Spinal cord (tissue), 10 donors: ENCODE data around the gene SCN2A. TPM values are rescaled to one million over a fixed set of nuclear protein-coding genes. Genes with fewer than 3 reads are reported as not detected.
"Not testable (repeated sequence)": the region's sequence is repeated elsewhere in the genome, so short reads cannot be mapped to it uniquely, and the experiment has no call there.

Experiments used
- DNase-seq, 6 donors: peaks; one replicate each; pipeline versions ENCODE4 v3.0.0 to v3.0.0-alpha.2; 2013 to 2015; ENCODE audit warnings: low spot score in 6 of 6, low read depth in 4 of 6
- H3K27ac ChIP-seq: one replicate; pipeline ENCODE4 v1.5.1; 2013; ENCODE audit warnings: low read depth, low read length, control low read depth
- H3K27me3 ChIP-seq: one replicate; pipeline ENCODE4 v1.6.1; 2013; ENCODE audit warnings: low read length; ENCODE audit not compliant: control insufficient read depth, insufficient read depth
- H3K36me3 ChIP-seq: one replicate; pipeline ENCODE4 v1.6.1; 2013; ENCODE audit warnings: low read length; ENCODE audit not compliant: control insufficient read depth, insufficient read depth
- H3K4me1 ChIP-seq: one replicate; pipeline ENCODE4 v1.6.1; 2013; ENCODE audit warnings: low read length; ENCODE audit not compliant: control insufficient read depth, insufficient read depth
- H3K4me3 ChIP-seq: one replicate; pipeline ENCODE4 v1.5.1; 2013; ENCODE audit warnings: low read depth, low read length, control low read depth
- H3K9me3 ChIP-seq: one replicate; pipeline ENCODE4 v1.6.1; 2013; ENCODE audit warnings: low read length; ENCODE audit not compliant: control insufficient read depth, insufficient read depth
- WGBS: methylation state at CpG from one replicate; pipeline ENCODE4 v1.1.5; 2013; ENCODE audit warnings: missing lambda C conversion rate; ENCODE audit not compliant: insufficient coverage; 5-methylcytosine and 5-hydroxymethylcytosine counted together
- polyA plus RNA-seq, 2 donors: library from polyadenylated mRNA; unstranded; fragments of 120-200 nt; gene quantifications; one replicate each; pipeline ENCODE4 v1.2.1, GENCODE V29; 2013; ENCODE audit not compliant: insufficient read length in 2 of 2
- total RNA-seq, 2 donors: library from RNA; depleted of rRNA in 1 of 2; stranded (reverse); fragments of 120-200 nt in 1 of 2; fragments of >200 nt in 1 of 2; gene quantifications; one replicate each; pipeline versions ENCODE4 v1.2.3 to v1.2.4, GENCODE V29; 2013 to 2014
- donor health status: healthy.

SCN2A gene
- total and polyA plus RNA-seq, 4 donors = 24.2 to 107 (median 51.4) TPM

DNA sequence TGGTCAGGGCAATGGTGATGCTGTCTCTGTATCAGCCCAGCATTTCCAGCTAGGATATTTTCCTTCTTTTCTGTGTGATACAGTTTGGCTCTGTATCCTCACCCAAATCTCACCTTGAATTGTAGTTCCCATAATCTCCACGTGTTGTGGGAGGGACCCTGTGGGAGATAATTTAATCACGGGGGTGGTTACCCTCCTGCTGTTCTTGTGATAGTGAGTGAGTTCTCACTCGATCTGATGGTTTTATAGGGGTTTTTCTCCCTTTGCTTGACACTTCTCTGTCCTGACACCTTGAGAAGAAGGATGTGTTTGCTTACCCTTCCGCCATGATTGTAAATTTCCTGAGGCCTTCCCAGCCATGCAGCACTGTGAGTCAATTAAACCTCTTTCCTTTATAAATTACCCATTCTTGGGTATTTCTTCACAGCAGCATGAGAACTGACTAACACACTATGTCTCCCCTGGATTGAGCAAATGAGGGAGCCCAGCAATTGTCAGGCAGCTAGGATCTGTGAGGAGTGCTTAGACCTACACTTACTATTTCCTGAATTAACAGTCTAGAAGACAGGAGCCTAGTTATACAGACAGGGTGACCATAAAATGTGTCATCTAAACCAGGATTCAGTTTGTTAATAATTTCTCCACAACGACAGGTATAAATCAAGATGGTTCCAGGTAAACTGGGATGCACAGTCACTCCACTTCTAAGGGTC is 6.0 kb downstream of the SCN2A start:
- Histone ChIP-seq H3K4me3 (no peak overlapping the region), H3K9me3 (no peaks in the 10 kb centered on the region), H3K4me1 (no peaks in the 10 kb centered on the region), H3K27me3 (no peaks in the 10 kb centered on the region), H3K36me3 (no peaks in the 10 kb centered on the region), H3K27ac (no peak overlapping the region)
- no peak for DNase-seq
- no CpG with 5 or more reads among the region's 5 CpGs for WGBS

DNA sequence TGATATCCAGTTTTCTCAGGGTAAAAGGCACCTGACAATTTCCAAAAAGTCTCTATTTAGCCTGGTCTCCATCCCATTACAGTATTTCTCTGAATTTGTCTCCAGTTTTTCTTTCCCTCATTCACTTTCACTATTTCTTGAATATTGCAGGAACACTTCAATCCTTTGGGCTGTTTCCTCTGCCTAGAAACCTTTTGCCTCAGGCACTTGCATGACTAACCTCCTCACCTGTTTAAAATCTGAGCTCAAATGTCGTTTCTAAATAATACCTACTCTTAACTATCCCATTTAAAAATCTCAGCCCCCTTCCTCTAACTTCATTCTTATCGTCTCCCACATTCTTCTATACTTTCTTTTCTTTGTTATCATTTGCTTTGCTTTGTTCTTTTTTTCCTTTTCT is 9.0 kb downstream of the SCN2A start:
- Histone ChIP-seq H3K9me3 (no peaks in the 10 kb centered on the region), H3K27me3 (no peaks in the 10 kb centered on the region), H3K4me3 (no peak overlapping the region), H3K4me1 (no peaks in the 10 kb centered on the region), H3K27ac (no peak overlapping the region), H3K36me3 (no peaks in the 10 kb centered on the region)
- no peak for DNase-seq
- WGBS = 62% methylated on average over 2 of the region's 2 CpGs

DNA sequence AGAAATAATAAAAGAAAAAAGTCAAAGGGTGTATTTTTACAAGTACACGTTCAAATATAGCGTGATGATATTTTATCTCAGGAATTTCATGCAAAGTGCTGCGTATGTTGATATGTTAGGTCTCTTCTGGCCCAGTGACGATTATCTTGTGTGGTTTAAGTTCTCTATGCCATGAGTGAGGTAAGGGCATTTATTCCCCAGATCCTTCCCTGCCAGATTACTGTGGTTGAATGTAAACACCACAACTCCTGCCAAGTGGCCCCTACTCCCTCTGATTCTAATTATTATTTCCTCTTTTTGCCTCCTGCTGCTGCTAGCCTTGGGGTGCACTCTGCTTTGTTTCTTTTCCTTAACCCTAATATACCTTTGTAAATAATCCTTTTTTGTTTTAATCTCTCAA is 12.2 kb downstream of the SCN2A start:
- WGBS = 100% methylated on average over 3 of the region's 4 CpGs
- no peak overlapping the region for H3K4me3 ChIP-seq
- no peaks in the 10 kb centered on the region for H3K36me3 ChIP-seq
- no peaks in the 10 kb centered on the region for H3K4me1 ChIP-seq
- no peak for DNase-seq
- no peaks in the 10 kb centered on the region for H3K27me3 ChIP-seq
- H3K27ac ChIP-seq = no peak overlapping the region
- H3K9me3 ChIP-seq = no peaks in the 10 kb centered on the region

- Histone ChIP-seq H3K27me3 (no peaks in the 10 kb centered on the region), H3K36me3 (no peaks in the 10 kb centered on the region), H3K27ac (no peak overlapping the region), H3K4me3 (no peak overlapping the region), H3K4me1 (no peaks in the 10 kb centered on the region), H3K9me3 (no peaks in the 10 kb centered on the region)
- no peak for DNase-seq
These were observed 14.0 kb downstream of the SCN2A start for GRCh38 chr2:165253178-165253577.

DNA sequence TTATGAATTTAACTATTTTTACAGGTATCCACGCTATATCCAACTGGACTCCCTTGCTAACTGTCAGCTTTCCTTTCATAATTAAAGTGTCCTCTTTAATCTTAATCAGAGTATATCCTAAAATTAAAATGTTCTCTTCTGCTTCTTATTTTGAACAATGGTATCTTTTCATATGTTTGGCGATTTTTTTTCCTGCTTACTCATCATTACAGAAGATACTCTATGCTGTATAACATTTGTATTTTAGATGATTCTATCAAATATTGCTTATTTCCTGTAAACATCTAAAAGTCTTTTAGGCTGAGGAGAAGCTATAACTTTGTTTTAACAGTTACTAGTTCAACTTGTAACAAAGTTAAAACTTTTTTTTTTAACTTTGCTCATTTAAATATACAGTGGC is 17.4 kb downstream of the SCN2A start:
- no CpG with 5 or more reads among the region's 2 CpGs for WGBS
- Histone ChIP-seq H3K27me3 (no peaks in the 10 kb centered on the region), H3K4me1 (no peaks in the 10 kb centered on the region), H3K9me3 (no peaks in the 10 kb centered on the region), H3K36me3 (no peaks in the 10 kb centered on the region), H3K27ac (no peak overlapping the region), H3K4me3 (no peak overlapping the region)
- DNase-seq = no peak

DNA sequence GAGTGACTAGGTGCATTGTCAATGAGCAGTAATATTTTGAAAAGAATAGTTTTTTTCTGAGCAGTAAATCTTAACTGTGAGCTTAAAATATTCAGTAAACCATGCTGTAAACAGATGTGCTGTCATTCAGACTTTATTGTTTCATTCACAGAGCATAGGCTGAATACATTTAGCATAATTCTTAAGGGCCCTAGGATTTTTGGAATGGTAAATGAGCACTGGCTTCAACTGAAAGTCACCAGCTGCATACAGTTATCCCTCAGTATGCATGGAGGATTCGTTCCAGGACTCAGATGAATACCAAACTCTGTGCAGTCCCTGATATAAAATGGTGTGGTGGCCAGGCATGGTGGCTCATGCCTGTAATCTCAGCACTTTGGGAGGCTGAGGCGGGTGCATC is 21.1 kb downstream of the SCN2A start:
- not testable (repeated sequence) for H3K4me1 ChIP-seq, H3K4me3 ChIP-seq, H3K9me3 ChIP-seq, H3K27ac ChIP-seq, DNase-seq, H3K27me3 ChIP-seq, H3K36me3 ChIP-seq
- WGBS = no CpG with 5 or more reads among the region's 2 CpGs

DNA sequence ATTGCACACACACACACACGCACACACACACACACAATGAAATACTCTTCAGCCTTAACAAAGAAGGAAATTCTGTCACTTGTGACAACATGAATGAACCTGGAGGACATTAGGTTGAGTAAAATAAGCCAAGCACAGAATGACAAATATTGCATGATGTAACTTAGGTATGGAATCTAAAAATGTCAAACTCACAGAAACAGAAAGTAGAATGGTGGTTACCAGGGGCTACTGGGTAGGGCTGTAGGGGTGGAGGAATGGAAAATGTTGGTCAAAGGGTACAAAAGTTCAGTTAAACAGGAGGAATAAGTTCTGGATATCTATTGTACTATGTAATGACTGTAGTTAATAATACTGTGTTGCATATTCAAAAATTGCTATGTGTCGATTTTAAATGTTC is 29.5 kb downstream of the SCN2A start:
- WGBS = no CpG with 5 or more reads among the region's 2 CpGs
- DNase-seq = no peak
- Histone ChIP-seq H3K36me3 (no peaks in the 10 kb centered on the region), H3K27me3 (no peaks in the 10 kb centered on the region), H3K4me3 (no peak overlapping the region), H3K27ac (no peak overlapping the region), H3K9me3 (no peaks in the 10 kb centered on the region), H3K4me1 (no peaks in the 10 kb centered on the region)

GRCh38 chr2:165273176-165273575 is 34.0 kb downstream of the SCN2A start:
- no peak for DNase-seq
- Histone ChIP-seq H3K4me1 (no peaks in the 10 kb centered on the region), H3K36me3 (no peaks in the 10 kb centered on the region), H3K4me3 (no peak overlapping the region), H3K9me3 (no peaks in the 10 kb centered on the region), H3K27ac (no peak overlapping the region), H3K27me3 (no peaks in the 10 kb centered on the region)

DNA sequence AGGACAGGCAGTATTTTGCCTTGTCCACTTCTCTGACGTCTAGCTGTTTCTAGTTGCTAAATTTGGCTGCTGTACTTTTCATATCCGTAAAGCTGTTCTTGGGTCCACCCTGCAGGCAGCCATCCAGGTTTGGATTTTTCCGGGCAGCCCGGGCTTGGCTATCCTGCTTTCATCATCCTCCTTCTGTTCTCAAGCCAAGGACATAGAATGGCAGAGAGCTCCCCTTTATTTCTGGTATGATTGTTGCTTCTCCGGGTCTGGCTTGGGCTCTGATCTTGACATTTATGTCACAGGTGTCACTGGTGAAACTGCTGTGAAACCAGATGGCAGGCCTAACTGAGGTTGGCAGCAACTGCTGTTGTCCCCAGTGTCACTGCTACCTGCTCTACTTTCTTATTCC is 35.5 kb downstream of the SCN2A start:
- Histone ChIP-seq H3K27me3 (no peaks in the 10 kb centered on the region), H3K4me1 (no peaks in the 10 kb centered on the region), H3K9me3 (no peaks in the 10 kb centered on the region), H3K27ac (no peak overlapping the region), H3K4me3 (no peak overlapping the region), H3K36me3 (no peaks in the 10 kb centered on the region)
- WGBS = 63% methylated on average over 5 of the region's 5 CpGs
- peak in 1 of 6 donors; percentile 10 for DNase-seq

- Histone ChIP-seq H3K27me3 (no peaks in the 10 kb centered on the region), H3K4me3 (no peak overlapping the region), H3K36me3 (no peaks in the 10 kb centered on the region), H3K9me3 (no peaks in the 10 kb centered on the region), H3K4me1 (no peaks in the 10 kb centered on the region), H3K27ac (no peak overlapping the region)
- WGBS = no CpG with 5 or more reads among the region's 2 CpGs
- DNase-seq = no peak
These were observed 36.7 kb downstream of the SCN2A start for GRCh38 chr2:165275932-165276331.
